H9 (cell line): ENCODE data around the gene MCEMP1. TPM values are rescaled to one million over a fixed set of nuclear protein-coding genes. Genes with fewer than 3 reads are reported as not detected.
A peak's percentile ranks its signal among the peaks of the same experiment; 100 is the strongest.

Source experiments
- DNase-seq: peaks from one replicate; pipeline ENCODE4 v3.0.0-alpha.2; 2017
- H2AFZ ChIP-seq: one replicate; pipeline ENCODE4 v1.6.1; 2013; ENCODE audit warnings: mild to moderate bottlenecking, low read length, control low read depth, moderate library complexity
- H2AK5ac ChIP-seq: 2 replicates; pipeline ENCODE4 v1.6.1; 2013; ENCODE audit warnings: low read length, control low read depth, mixed read lengths; ENCODE audit not compliant: insufficient read length
- H2BK120ac ChIP-seq: one replicate; pipeline ENCODE4 v1.6.1; 2013; ENCODE audit warnings: low read depth, mild to moderate bottlenecking, low read length, control low read depth, inconsistent platforms; ENCODE audit not compliant: poor library complexity, severe bottlenecking
- H2BK12ac ChIP-seq: 2 replicates; pipeline ENCODE4 v1.6.1; 2013; ENCODE audit warnings: low read length, control low read depth, mixed read lengths, low read depth; ENCODE audit not compliant: insufficient read length
- H2BK15ac ChIP-seq: 2 replicates; pipeline ENCODE4 v1.6.1; 2013; ENCODE audit warnings: low read depth, low read length, control low read depth
- H2BK20ac ChIP-seq: one replicate; pipeline ENCODE4 v1.6.1; 2013; ENCODE audit warnings: low read depth, mild to moderate bottlenecking, low read length, control low read depth, inconsistent platforms; ENCODE audit not compliant: poor library complexity, severe bottlenecking
- H2BK5ac ChIP-seq: 2 replicates; pipeline ENCODE4 v1.6.1; 2013; ENCODE audit warnings: low read length, control low read depth, mixed read lengths; ENCODE audit not compliant: insufficient read length
- H3K14ac ChIP-seq: 2 replicates; pipeline ENCODE4 v1.6.1; 2013; ENCODE audit warnings: low read length, control low read depth; ENCODE audit not compliant: insufficient read depth
- H3K18ac ChIP-seq: 2 replicates; pipeline ENCODE4 v1.6.1; 2013; ENCODE audit warnings: low read depth, mild to moderate bottlenecking, mixed read lengths, low read length, control low read depth; ENCODE audit not compliant: insufficient read length
- H3K23ac ChIP-seq: 2 replicates; pipeline ENCODE4 v1.6.1; 2013; ENCODE audit warnings: low read length, control low read depth, mixed read lengths, low read depth; ENCODE audit not compliant: insufficient read length
- H3K23me2 ChIP-seq: 2 replicates; pipeline ENCODE4 v1.6.1; 2013; ENCODE audit warnings: low read depth, mild to moderate bottlenecking, mixed read lengths, low read length, control low read depth; ENCODE audit not compliant: insufficient read length, poor library complexity, severe bottlenecking
- H3K27ac ChIP-seq: 2 replicates; pipeline ENCODE4 v1.5.1; 2013; ENCODE audit warnings: low read length, control low read depth, mixed read lengths, low read depth; ENCODE audit not compliant: insufficient read length
- H3K27me3 ChIP-seq: 2 replicates; pipeline ENCODE4 v1.6.1; 2013; ENCODE audit warnings: low read length, control low read depth, inconsistent platforms; ENCODE audit not compliant: insufficient read depth
- H3K4ac ChIP-seq: 2 replicates; pipeline ENCODE4 v1.6.1; 2013; ENCODE audit warnings: low read depth, mild to moderate bottlenecking, control low read depth, inconsistent platforms, low read length, moderate library complexity
- H3K4me1 ChIP-seq: 2 replicates; pipeline ENCODE4 v1.6.1; 2013; ENCODE audit warnings: low read length, control low read depth, inconsistent platforms; ENCODE audit not compliant: insufficient read depth
- H3K4me2 ChIP-seq: 2 replicates; pipeline ENCODE4 v1.6.1; 2013; ENCODE audit warnings: low read length, control low read depth, mixed read lengths; ENCODE audit not compliant: insufficient read length, insufficient read depth
- H3K56ac ChIP-seq: 2 replicates; pipeline ENCODE4 v1.6.1; 2013; ENCODE audit warnings: low read depth, mild to moderate bottlenecking, mixed read lengths, low read length, control low read depth; ENCODE audit not compliant: insufficient read length
- H3K79me1 ChIP-seq: 2 replicates; pipeline ENCODE4 v1.6.1; 2013; ENCODE audit warnings: low read depth, mild to moderate bottlenecking, moderate library complexity, low read length, control low read depth, inconsistent platforms; ENCODE audit not compliant: insufficient read depth, poor library complexity, severe bottlenecking
- H3K79me2 ChIP-seq: 2 replicates; pipeline ENCODE4 v1.6.1; 2013; ENCODE audit warnings: low read length, control low read depth, inconsistent platforms; ENCODE audit not compliant: insufficient read depth
- H3K9ac ChIP-seq: 2 replicates; pipeline ENCODE4 v1.6.1; 2013; ENCODE audit warnings: low read length, control low read depth, mixed read lengths; ENCODE audit not compliant: insufficient read length; ENCODE audit errors: extremely low read depth
- H3K9me3 ChIP-seq: one replicate; pipeline ENCODE4 v1.6.1; 2013; ENCODE audit warnings: low read depth, low read length, inconsistent platforms; ENCODE audit not compliant: control insufficient read depth
- H3T11ph ChIP-seq: one replicate; pipeline ENCODE4 v1.6.1; 2013; ENCODE audit warnings: mild to moderate bottlenecking, low read length, control low read depth, inconsistent platforms
- H4K20me1 ChIP-seq: one replicate; pipeline ENCODE4 v1.6.1; 2013; ENCODE audit not compliant: control insufficient read depth, insufficient read length, insufficient read depth
- H4K5ac ChIP-seq: 2 replicates; pipeline ENCODE4 v1.6.1; 2013; ENCODE audit warnings: low read depth, mild to moderate bottlenecking, mixed read lengths, low read length, control low read depth; ENCODE audit not compliant: insufficient read length
- H4K8ac ChIP-seq: replicated peaks from 2 replicates; pipeline ENCODE4 v1.6.1; 2013; ENCODE audit warnings: low read length, control low read depth, mixed read lengths, low read depth; ENCODE audit not compliant: insufficient read length
- H4K91ac ChIP-seq: 2 replicates; pipeline ENCODE4 v1.6.1; 2013; ENCODE audit warnings: low read depth, mild to moderate bottlenecking, moderate library complexity, mixed read lengths, low read length, control low read depth; ENCODE audit not compliant: insufficient read length
- H3K27ac Mint-ChIP-seq, 3 experiments: 2 replicates in 2 of 3; 3 replicates in 1 of 3; pipeline ENCODE4 v1.8.0; 2020 to 2021; ENCODE audit warnings: mixed read lengths in 3 of 3, mild to moderate bottlenecking in 1 of 3, moderate library complexity in 1 of 3
- H3K27me3 Mint-ChIP-seq: 2 replicates; pipeline ENCODE4 v1.8.0; 2021; ENCODE audit warnings: low read depth, mild to moderate bottlenecking, moderate library complexity, mixed read lengths
- H3K36me3 Mint-ChIP-seq, 3 experiments: 2 replicates in 2 of 3; 3 replicates in 1 of 3; pipeline ENCODE4 v1.8.0; 2020 to 2021; ENCODE audit warnings: low read depth in 3 of 3, mixed read lengths in 3 of 3; ENCODE audit not compliant: insufficient read depth in 1 of 3
- H3K4me1 Mint-ChIP-seq, 2 experiments: 2 replicates each; pipeline ENCODE4 v1.8.0; 2020; ENCODE audit warnings: mixed read lengths in 2 of 2
- H3K4me3 Mint-ChIP-seq, 2 experiments: 2 replicates in 1 of 2; 3 replicates in 1 of 2; pipeline ENCODE4 v1.8.0; 2020 to 2021; ENCODE audit warnings: mild to moderate bottlenecking in 2 of 2, mixed read lengths in 2 of 2, moderate library complexity in 1 of 2
- H3K9me3 Mint-ChIP-seq, 2 experiments: 2 replicates in 1 of 2; 3 replicates in 1 of 2; pipeline ENCODE4 v1.8.0; 2020; ENCODE audit warnings: mild to moderate bottlenecking in 2 of 2, mixed read lengths in 2 of 2, moderate library complexity in 1 of 2
- WGBS: extraction: QIAGEN DNeasy Blood & Tissue Kit; methylation state at CpG from one replicate; pipeline ENCODE4 v1.1.7; 2013; ENCODE audit warnings: missing lambda C conversion rate, low lambda C conversion rate, mixed read lengths; ENCODE audit not compliant: insufficient read length; ENCODE audit errors: extremely low coverage; 5-methylcytosine and 5-hydroxymethylcytosine counted together
- long read RNA-seq: library from polyadenylated mRNA; unstranded; transcript quantifications from one replicate; pipeline ENCODE4 v2.0.0, GENCODE V29; 2020
- total RNA-seq: library from RNA; stranded (reverse); gene quantifications from 2 replicates; pipeline ENCODE4 v1.2.1, GENCODE V29; 2021
- TF ChIP-seq, protein P1 (sequence below): fragments of 200-600 bp; sonication (generic); conservative IDR thresholded peaks from 3 replicates; pipeline ENCODE4 v1.8.0; 2021; ENCODE audit warnings: antibody characterized with exemption, mild to moderate bottlenecking

Gene MCEMP1, protein sequence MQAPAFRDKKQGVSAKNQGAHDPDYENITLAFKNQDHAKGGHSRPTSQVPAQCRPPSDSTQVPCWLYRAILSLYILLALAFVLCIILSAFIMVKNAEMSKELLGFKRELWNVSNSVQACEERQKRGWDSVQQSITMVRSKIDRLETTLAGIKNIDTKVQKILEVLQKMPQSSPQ
- total RNA-seq, result 0.13 TPM in 1 of 2 replicates, not detected in the other
- long read RNA-seq, partial matches to known transcripts, result 0 of 1 reads
- long read RNA-seq, other reads (novel, unspliced or antisense), result 0 of 1 reads

DNA sequence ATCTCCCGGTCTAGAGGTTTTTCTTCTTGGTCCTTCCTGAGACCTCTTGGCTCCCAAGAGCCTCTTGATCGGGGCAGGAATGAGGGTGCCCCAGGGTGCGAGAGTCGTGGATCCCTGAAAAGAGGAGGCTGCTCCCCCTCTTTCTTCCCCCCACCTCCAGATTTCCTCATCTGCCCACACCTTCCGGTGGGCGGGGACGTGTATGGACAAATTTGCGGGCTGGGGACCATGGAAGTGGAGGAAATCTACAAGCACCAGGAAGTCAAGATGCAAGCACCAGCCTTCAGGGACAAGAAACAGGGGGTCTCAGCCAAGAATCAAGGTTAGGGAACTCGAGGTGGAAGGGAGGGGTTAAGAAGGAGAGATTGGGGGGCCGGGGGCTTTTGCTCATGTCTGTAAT lies at the start of gene MCEMP1:
TSS of gene MCEMP1 (plus strand) at position 237 of the 400 bp plus-strand sequence. CDS start at position 268, 31 bp downstream.
- no CpG with 5 or more reads among the region's 10 CpGs for WGBS
- Mint-ChIP-seq H3K27ac (peak within 1 kb of the TSS in 1 of 3 experiments; percentile 49; a peak in 1 of 7 replicates), H3K27me3 (peaks cover 70% of the 10 kb centered on the region)

More for the DNA sequence above, at the start of gene MCEMP1:
- no peaks in the 10 kb centered on the region for H3K79me1 ChIP-seq
- H3K4me2 ChIP-seq, result no peak within 1 kb of the TSS
- no peak within 1 kb of the TSS for H2BK12ac ChIP-seq
- no peak within 1 kb of the TSS for H2AK5ac ChIP-seq
- no peak within 1 kb of the TSS for H2BK5ac ChIP-seq
- no peaks in the 10 kb centered on the region for H3K79me2 ChIP-seq
- H3K9ac ChIP-seq, result no peak within 1 kb of the TSS
- no peak within 1 kb of the TSS for H3K23ac ChIP-seq
- Mint-ChIP-seq H3K4me1 (peaks cover 9 to 20% of the 10 kb centered on the region in 2 experiments), H3K36me3 (peaks cover 0 to 2% (median 0%) of the 10 kb centered on the region in 3 experiments; a peak in 1 of 7 replicates), H3K9me3 (peaks cover 0 to 4% of the 10 kb centered on the region in 2 experiments; a peak in 3 of 5 replicates), H3K4me3 (no peak within 1 kb of the TSS)
- no peak within 1 kb of the TSS for H2BK120ac ChIP-seq
- no peak within 1 kb of the TSS for H3K14ac ChIP-seq
- H3K4me1 ChIP-seq, result no peaks in the 10 kb centered on the region
- no peaks in the 10 kb centered on the region for H3K9me3 ChIP-seq
- DNase-seq, result no peak
- no peaks in the 10 kb centered on the region; the same call in 1 of the 2 replicates for H3K27me3 ChIP-seq
- H2BK20ac ChIP-seq, result no peak within 1 kb of the TSS
- H3K23me2 ChIP-seq, result peaks cover 7% of the 10 kb centered on the region
- no peak within 1 kb of the TSS for H3K4ac ChIP-seq
- no peak within 1 kb of the TSS for H2BK15ac ChIP-seq
- no peak within 1 kb of the TSS for H4K5ac ChIP-seq
- no peak within 1 kb of the TSS for H4K91ac ChIP-seq
- no peak within 1 kb of the TSS for H4K8ac ChIP-seq
- H3K27ac ChIP-seq, result no peak within 1 kb of the TSS
- no peak within 1 kb of the TSS for H2AFZ ChIP-seq
- TF ChIP-seq, protein P1, sequence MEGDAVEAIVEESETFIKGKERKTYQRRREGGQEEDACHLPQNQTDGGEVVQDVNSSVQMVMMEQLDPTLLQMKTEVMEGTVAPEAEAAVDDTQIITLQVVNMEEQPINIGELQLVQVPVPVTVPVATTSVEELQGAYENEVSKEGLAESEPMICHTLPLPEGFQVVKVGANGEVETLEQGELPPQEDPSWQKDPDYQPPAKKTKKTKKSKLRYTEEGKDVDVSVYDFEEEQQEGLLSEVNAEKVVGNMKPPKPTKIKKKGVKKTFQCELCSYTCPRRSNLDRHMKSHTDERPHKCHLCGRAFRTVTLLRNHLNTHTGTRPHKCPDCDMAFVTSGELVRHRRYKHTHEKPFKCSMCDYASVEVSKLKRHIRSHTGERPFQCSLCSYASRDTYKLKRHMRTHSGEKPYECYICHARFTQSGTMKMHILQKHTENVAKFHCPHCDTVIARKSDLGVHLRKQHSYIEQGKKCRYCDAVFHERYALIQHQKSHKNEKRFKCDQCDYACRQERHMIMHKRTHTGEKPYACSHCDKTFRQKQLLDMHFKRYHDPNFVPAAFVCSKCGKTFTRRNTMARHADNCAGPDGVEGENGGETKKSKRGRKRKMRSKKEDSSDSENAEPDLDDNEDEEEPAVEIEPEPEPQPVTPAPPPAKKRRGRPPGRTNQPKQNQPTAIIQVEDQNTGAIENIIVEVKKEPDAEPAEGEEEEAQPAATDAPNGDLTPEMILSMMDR, result no peak
- no peak within 1 kb of the TSS for H3T11ph ChIP-seq
- no peak within 1 kb of the TSS for H3K18ac ChIP-seq
- H3K56ac ChIP-seq, result no peak within 1 kb of the TSS
- no peaks in the 10 kb centered on the region for H4K20me1 ChIP-seq
